ENCODE measurements around the gene ZNF134. TPM values are rescaled to one million over a fixed set of nuclear protein-coding genes. Genes with fewer than 3 reads are reported as not detected.
A peak's percentile ranks its signal among the peaks of the same experiment; 100 is the strongest.

Gene ZNF134
- total and polyA plus RNA-seq, 9 of the 15 experiments (the other 6 are each of a cell fraction or from before 2014, with no cell fraction given): 1.3 to 10.0 (median 5.7) TPM

- ChIA-PET POLR2A (interaction anchor here (1.0 to 1.1 kb wide), 2 partner anchors 17 to 20 kb away, joined by 4 to 6 read pairs; partner anchors contain the start of gene ZNF551), CTCF (ENCODE audit: low intra/inter-chr PET ratio) (no interaction called here)
- no TSS peak for BruUV-seq (replicated peaks)
- in situ Hi-C loops (cut with MboI) (no loop called here), intact Hi-C loops (cut with micrococcal nuclease) (no loop called here)
- H3K9ac ChIP-seq (ENCODE audit: insufficient read depth in 1 of 2, low read depth in 2 of 2, low read length in 2 of 2): peak overlapping the region in 1 of 2 experiments; percentile 76; a peak in 1 of 4 replicates
- peak overlapping the region; percentile 37 for H3K4me3 ChIP-seq
- H3K27ac ChIP-seq (ENCODE audit: extremely low read depth, low read depth, low read length): no peak overlapping the region
- H2AFZ ChIP-seq (ENCODE audit: low read depth, low read length): peak overlapping the region; percentile 70
- H3K4me2 ChIP-seq (ENCODE audit: insufficient read depth, low read length): peak overlapping the region; percentile 69
- no peaks in the 10 kb centered on the region for H3K36me3 ChIP-seq (ENCODE audit: control insufficient read depth, insufficient read depth, low read length)
- ATAC-seq (peak; percentile 93), FAIRE-seq (no peak), DNase-seq (ENCODE audit: extremely low read depth in 1 of 4, low spot score in 3 of 4) (peak; percentile 52 to 65 (median 56))
- H3K27me3 ChIP-seq (ENCODE audit: control insufficient read depth in 2 of 2, insufficient read depth in 2 of 2, low read length in 2 of 2): peaks cover 12 to 20% of the 10 kb centered on the region in 2 experiments
- no peaks in the 10 kb centered on the region for H3K79me2 ChIP-seq (ENCODE audit: control insufficient read depth, insufficient read depth, low read length)
- H4K20me1 ChIP-seq (replicated peaks; ENCODE audit: control insufficient read depth, insufficient read depth, low read length): no peaks in the 10 kb centered on the region
- no peaks in the 10 kb centered on the region for H3K9me3 ChIP-seq (replicated peaks; ENCODE audit: control insufficient read depth, insufficient read depth, low read depth, low read length)
- peaks cover 0 to 8% of the 10 kb centered on the region in 2 experiments; a peak in 3 of 5 replicates for H3K4me1 ChIP-seq (replicated peaks in 1 of 2; ENCODE audit: control insufficient read depth in 2 of 2, insufficient read depth in 2 of 2, low read length in 2 of 2)
- 9% methylated on average over 43 of the region's 64 CpGs for WGBS (ENCODE audit: insufficient coverage, low coverage, missing lambda C conversion rate)
- H3K9me1 ChIP-seq (ENCODE audit: control insufficient read depth, insufficient read depth, low read length): no peaks in the 10 kb centered on the region
- TF ChIP-seq ZBTB17 (CRISPR knock-in tag; IDR thresholded peaks at IDR 0.05) (no peak), ZNF79 (CRISPR knock-in tag; IDR thresholded peaks at IDR 0.05; ENCODE audit: low read depth) (no peak), OTX1 (CRISPR knock-in tag; IDR thresholded peaks at IDR 0.05) (no peak), RBM22 (IDR thresholded peaks at IDR 0.05; ENCODE audit: low read depth, low read length, poor library complexity, severe bottlenecking) (no peak), SNAPC5 (CRISPR knock-in tag; IDR thresholded peaks at IDR 0.05) (no peak), ZBTB1 (CRISPR knock-in tag; IDR thresholded peaks at IDR 0.05; ENCODE audit: borderline replicate concordance, low read depth) (no peak), ZFP91 (CRISPR knock-in tag; IDR thresholded peaks at IDR 0.05) (no peak), SETDB1 (IDR thresholded peaks at IDR 0.05; ENCODE audit: low read length) (no peak), ZNF778 (CRISPR knock-in tag; IDR thresholded peaks at IDR 0.05) (no peak), ZNF239 (CRISPR knock-in tag; IDR thresholded peaks at IDR 0.05) (no peak), EP400 (IDR thresholded peaks at IDR 0.05) (no peak), CBFA2T2 (conservative IDR thresholded peaks at IDR 0.05) (no peak), HMBOX1 (IDR thresholded peaks at IDR 0.05) (no peak), MCM3 (IDR thresholded peaks at IDR 0.05) (no peak), PHF21A (IDR thresholded peaks at IDR 0.05; ENCODE audit: borderline replicate concordance, low read depth) (no peak), ZBTB7A (IDR thresholded peaks at IDR 0.05; ENCODE audit: borderline replicate concordance, control insufficient read depth, low read depth, low read length) (peak; percentile 30; the same call in 1 of the 2 replicates), FOXA3 (CRISPR knock-in tag; conservative IDR thresholded peaks at IDR 0.05 in 1 of 2, IDR thresholded peaks at IDR 0.05 in 1 of 2) (no peak), MLLT1 (IDR thresholded peaks at IDR 0.05) (no peak)
Observed at GRCh38 chr19:57664269-57665127, 50.5 kb downstream of the ZNF134 start.
